ENCODE measurements around the gene SPATA2.
A peak's percentile ranks its signal among the peaks of the same experiment; 100 is the strongest.

Gene SPATA2

DNA sequence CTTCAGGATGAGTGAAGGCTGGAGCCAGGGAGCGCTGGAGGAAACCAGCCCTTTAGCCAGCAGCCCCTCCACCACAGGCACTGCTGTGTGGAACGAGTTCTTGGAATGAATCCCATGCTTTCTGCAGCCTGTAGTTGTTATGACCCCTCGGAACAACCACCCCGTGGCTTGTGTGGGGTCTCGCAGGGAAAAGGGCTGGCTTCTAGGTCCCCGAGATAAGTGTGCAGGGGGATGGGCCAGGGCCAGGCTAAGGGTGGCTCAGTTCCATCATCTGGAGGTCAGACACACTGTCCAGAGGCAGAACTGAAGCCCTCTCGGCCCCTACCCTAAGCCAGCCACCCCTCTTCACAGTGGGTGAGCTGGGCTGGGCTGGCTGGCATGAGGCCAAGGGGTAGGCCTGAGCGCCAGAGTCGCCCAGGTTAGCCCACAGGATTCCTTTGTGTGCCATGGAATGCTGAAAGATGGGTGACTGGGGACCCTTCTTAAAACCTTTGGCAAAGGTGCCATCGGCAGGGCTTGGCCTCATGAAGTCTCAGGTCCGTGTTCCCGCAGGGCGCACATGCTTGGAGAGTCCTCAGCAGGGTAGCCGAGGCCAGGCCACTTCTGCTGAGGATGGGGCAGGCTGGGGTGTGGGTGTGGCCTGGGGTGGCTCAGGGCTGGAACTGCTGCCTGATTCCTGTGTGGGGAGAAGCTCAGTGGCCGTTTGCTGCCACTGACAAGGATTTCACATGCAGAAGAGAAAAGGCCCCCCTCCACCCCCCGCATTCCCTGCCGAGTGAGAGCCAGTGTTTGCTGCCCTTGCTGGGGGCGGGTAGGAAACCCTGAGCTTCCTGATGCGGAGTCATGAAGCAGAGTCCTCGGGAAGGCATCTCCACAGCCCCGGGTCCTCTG, 24.6 kb downstream of the SPATA2 start:
- WGBS, 2 experiments (ENCODE audit: insufficient coverage in 2 of 2): 70 to 77% methylated on average over 11 to 15 of the region's 21 CpGs
- Histone ChIP-seq H3K4me3 (ENCODE audit: extremely low read depth, insufficient read depth, low read length, poor library complexity, severe bottlenecking) (no peak overlapping the region), H3K4me1 (ENCODE audit: control insufficient read depth, insufficient read depth, low read length, poor library complexity, severe bottlenecking) (peaks cover 29% of the 10 kb centered on the region), H3K27ac (ENCODE audit: low read depth, low read length, severe bottlenecking) (no peak overlapping the region), H3K9me3 (ENCODE audit: control insufficient read depth, low read length) (no peaks in the 10 kb centered on the region), H3K36me3 (ENCODE audit: control insufficient read depth, insufficient read depth, low read length) (peaks cover 3% of the 10 kb centered on the region)

DNA sequence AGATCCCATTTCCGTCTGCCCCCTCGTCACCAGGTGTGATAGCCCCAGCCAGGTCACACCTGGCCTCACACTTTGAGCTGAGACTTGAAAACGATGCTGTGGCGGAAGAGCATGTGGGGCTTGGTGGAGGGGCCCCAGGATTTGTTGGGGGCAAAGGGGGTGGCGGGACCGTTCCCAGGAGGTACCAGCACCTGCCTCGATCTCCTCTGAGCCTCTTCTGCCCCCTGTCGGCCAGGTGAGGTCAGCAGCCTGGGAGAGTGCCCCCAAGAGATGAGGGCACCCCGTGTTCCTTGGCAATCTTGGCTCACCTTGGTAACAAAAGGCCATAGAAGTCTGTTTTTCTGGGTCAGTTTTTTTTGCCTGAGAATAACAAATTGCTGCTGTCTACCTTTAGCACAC, 25.4 kb downstream of the SPATA2 start:
- H3K36me3 ChIP-seq (ENCODE audit: control insufficient read depth, insufficient read depth, low read length): peaks cover 11% of the 10 kb centered on the region
- 81 to 96% methylated on average over 7 to 9 of the region's 9 CpGs for WGBS, 2 experiments (ENCODE audit: insufficient coverage in 2 of 2)
- H3K4me3 ChIP-seq (ENCODE audit: extremely low read depth, insufficient read depth, low read length, poor library complexity, severe bottlenecking): no peak overlapping the region
- H3K4me1 ChIP-seq (ENCODE audit: control insufficient read depth, insufficient read depth, low read length, poor library complexity, severe bottlenecking): peaks cover 29% of the 10 kb centered on the region
- H3K27ac ChIP-seq (ENCODE audit: low read depth, low read length, severe bottlenecking): no peak overlapping the region
- no peaks in the 10 kb centered on the region for H3K9me3 ChIP-seq (ENCODE audit: control insufficient read depth, low read length)

DNA sequence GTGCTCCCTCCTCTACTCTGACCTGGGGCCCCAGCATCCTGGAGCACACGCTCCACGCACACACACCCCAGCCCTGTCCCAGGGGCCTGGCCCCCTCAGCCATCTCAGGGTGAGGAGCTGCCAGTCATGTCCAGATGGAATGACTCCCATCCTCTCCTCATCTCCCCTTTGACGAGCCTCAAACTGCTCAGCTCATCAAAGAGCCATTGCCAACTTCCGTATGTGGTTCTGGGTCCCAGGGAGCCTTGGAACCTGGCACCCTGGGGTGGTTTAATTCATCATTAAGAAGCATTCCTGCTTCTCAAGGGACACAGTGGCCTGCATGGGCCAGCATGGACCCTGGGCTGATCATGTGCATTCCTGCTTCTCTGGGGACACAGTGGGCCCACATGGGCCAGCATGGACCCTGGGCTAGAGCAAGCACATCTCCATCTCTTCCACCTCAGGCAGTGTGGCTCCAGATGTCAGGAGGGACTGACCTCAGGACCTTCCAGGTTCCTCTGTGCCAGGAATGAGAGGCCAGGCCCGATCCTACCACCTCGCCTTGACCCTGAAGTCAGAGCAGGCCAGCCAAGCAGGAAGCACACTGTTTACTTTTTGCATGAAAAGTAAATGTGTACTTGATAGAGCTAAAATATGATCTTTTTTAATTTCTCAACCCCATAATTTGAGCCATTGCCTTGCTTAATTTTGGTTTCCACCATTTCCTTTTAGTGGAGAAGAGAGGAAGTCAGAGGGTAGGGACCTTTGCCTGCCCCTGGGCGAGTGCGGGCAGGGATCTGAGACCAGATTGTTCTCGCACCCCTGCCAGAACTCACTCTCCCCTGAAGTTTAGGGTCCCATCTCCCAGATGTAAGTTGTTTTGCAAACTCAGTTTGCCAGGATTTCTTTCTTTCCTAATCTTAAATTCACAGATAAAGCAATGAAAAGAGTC, 26.1 kb downstream of the SPATA2 start:
- Histone ChIP-seq H3K36me3 (ENCODE audit: control insufficient read depth, insufficient read depth, low read length) (peaks cover 17% of the 10 kb centered on the region), H3K4me3 (ENCODE audit: extremely low read depth, insufficient read depth, low read length, poor library complexity, severe bottlenecking) (no peak overlapping the region), H3K27ac (ENCODE audit: low read depth, low read length, severe bottlenecking) (no peak overlapping the region), H3K9me3 (ENCODE audit: control insufficient read depth, low read length) (no peaks in the 10 kb centered on the region), H3K4me1 (ENCODE audit: control insufficient read depth, insufficient read depth, low read length, poor library complexity, severe bottlenecking) (peaks cover 29% of the 10 kb centered on the region)
- WGBS, 2 experiments (ENCODE audit: insufficient coverage in 2 of 2): 92 to 94% methylated on average over 7 to 9 of the region's 9 CpGs

DNA sequence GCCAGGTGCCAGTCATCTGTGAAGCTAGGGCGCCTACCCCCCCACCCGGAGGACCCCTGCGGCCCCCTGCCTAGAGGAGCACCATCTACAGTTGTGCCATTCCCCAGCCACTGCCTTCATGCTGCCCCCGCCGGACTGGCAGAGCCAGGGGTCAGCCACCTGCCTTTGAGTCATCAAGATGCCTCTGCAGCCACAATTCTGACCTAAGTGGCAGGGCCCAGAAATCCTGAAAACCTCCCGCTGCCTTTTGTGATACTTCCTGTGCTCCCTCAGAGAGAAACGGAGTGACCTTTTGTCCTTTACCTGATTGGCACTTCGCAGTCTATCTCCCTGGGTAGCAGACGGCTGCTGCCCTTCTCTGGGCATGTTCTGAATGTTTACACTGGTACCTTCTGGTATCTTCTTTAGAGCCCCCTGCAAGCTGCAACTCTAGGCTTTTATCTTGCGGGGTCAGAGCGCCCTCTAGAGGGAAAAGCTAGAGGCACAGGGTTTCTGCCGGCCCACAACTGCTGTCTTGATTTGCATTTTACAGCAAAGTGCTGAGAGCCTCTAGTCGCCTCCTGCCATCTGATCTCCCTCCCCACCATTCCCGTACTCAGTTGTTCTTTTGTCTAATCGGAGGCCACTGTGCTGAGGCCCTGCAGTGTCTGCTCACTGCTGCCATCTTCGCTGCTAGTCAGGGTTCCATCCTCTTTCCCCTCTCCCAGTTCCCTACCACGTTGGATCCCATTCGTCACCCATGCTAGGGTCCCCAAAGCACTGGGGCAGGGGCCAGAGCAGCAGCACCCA, 26.9 kb downstream of the SPATA2 start:
- H3K36me3 ChIP-seq (ENCODE audit: control insufficient read depth, insufficient read depth, low read length): peaks cover 26% of the 10 kb centered on the region
- H3K27ac ChIP-seq (ENCODE audit: low read depth, low read length, severe bottlenecking): no peak overlapping the region
- H3K4me1 ChIP-seq (ENCODE audit: control insufficient read depth, insufficient read depth, low read length, poor library complexity, severe bottlenecking): peaks cover 26% of the 10 kb centered on the region
- 43 to 47% methylated on average over 17 to 18 of the region's 18 CpGs for WGBS, 2 experiments (ENCODE audit: insufficient coverage in 2 of 2)
- no peak overlapping the region for H3K4me3 ChIP-seq (ENCODE audit: extremely low read depth, insufficient read depth, low read length, poor library complexity, severe bottlenecking)
- H3K9me3 ChIP-seq (ENCODE audit: control insufficient read depth, low read length): no peaks in the 10 kb centered on the region

DNA sequence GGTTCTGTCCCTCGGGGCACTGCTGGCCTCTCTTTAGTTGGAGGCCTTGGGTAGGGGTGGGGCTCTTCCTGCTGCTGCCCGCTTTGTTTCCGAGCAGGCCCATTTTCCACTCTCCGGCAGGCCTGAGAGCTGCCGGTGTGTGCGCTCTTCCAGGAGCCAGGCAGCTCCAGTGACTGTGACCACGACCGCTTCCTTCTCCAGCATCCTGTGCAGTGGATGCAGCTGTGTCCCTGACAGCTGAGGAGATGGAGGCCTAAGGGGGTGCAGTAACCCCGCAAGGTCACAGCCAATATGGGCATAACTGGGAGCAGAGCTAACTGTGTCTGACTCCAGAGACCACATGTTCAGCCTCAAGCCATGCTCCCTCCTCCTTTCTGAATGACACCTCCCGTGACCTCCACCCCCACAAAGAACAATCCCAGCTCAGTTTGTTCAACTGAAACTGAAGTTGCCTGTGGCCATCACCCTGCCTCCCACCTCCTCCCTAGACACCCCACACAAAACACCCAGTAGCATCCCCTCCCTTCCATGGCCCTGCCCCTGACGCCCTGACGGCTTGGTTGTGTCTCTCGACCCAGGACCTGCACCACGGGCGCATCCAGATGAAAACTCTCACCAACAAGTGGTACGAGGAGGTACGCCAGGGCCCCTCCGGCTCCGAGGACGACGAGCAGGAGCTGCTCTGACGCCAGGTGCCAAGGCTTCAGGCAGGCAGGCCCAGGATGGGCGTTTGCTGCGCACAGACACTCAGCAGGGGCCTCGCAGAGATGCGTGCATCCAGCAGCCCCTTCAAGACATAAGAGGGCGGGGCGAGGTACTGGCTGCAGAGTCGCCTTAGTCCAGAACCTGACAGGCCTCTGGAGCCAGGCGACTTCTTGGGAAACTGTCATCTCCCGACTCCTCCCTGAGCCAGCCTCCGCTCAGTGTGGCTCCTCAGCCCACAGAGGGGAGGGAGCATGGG, 27.8 kb downstream of the SPATA2 start:
- WGBS, 2 experiments (ENCODE audit: insufficient coverage in 2 of 2): 91 to 93% methylated on average over 26 to 28 of the region's 32 CpGs

DNA sequence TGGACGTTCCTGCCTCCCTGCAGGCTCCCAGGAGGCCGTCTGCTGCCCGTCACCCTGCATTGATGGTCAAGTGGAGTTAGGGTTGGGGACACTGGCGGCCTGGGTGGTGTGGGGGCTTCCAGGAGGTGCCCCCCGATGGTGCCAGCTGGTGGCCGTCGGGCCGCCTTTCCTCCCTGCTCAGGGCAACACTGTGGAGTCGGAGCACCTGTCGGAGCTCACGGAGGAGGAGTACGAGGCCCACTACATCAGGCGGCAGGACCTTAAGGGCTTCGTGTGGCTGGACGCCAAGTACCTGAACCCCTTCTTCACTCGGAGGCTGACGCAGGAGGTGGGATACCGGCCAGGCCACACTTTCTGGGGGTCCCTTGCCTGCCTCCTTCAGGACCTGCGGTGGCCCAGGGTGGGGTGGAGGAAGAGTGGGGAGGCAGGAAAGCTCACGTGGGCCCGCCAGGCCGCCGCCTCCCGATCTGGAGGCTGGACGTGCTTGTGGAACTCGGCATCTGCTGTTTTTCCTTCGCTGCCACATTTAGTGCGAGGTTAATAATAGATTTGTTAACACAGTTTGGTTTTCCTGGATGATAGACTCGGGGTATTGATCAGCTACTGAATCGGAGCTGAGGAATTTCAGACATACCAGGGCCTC, 28.6 kb downstream of the SPATA2 start:
- H3K36me3 ChIP-seq (ENCODE audit: control insufficient read depth, insufficient read depth, low read length): peaks cover 33% of the 10 kb centered on the region
- WGBS, 2 experiments (ENCODE audit: insufficient coverage in 2 of 2): 95% methylated on average over 19 to 26 of the region's 30 CpGs
- no peak overlapping the region for H3K4me3 ChIP-seq (ENCODE audit: extremely low read depth, insufficient read depth, low read length, poor library complexity, severe bottlenecking)
- peaks cover 18% of the 10 kb centered on the region for H3K4me1 ChIP-seq (ENCODE audit: control insufficient read depth, insufficient read depth, low read length, poor library complexity, severe bottlenecking)
- H3K9me3 ChIP-seq (ENCODE audit: control insufficient read depth, low read length): no peaks in the 10 kb centered on the region
- no peak overlapping the region for H3K27ac ChIP-seq (ENCODE audit: low read depth, low read length, severe bottlenecking)

More for the DNA sequence above, 27.8 kb downstream of the SPATA2 start:
- H3K27ac ChIP-seq (ENCODE audit: low read depth, low read length, severe bottlenecking): peak overlapping the region; percentile 4
- H3K9me3 ChIP-seq (ENCODE audit: control insufficient read depth, low read length): no peaks in the 10 kb centered on the region
- peaks cover 30% of the 10 kb centered on the region for H3K36me3 ChIP-seq (ENCODE audit: control insufficient read depth, insufficient read depth, low read length)
- H3K4me3 ChIP-seq (ENCODE audit: extremely low read depth, insufficient read depth, low read length, poor library complexity, severe bottlenecking): no peak overlapping the region
- H3K4me1 ChIP-seq (ENCODE audit: control insufficient read depth, insufficient read depth, low read length, poor library complexity, severe bottlenecking): peaks cover 21% of the 10 kb centered on the region

DNA sequence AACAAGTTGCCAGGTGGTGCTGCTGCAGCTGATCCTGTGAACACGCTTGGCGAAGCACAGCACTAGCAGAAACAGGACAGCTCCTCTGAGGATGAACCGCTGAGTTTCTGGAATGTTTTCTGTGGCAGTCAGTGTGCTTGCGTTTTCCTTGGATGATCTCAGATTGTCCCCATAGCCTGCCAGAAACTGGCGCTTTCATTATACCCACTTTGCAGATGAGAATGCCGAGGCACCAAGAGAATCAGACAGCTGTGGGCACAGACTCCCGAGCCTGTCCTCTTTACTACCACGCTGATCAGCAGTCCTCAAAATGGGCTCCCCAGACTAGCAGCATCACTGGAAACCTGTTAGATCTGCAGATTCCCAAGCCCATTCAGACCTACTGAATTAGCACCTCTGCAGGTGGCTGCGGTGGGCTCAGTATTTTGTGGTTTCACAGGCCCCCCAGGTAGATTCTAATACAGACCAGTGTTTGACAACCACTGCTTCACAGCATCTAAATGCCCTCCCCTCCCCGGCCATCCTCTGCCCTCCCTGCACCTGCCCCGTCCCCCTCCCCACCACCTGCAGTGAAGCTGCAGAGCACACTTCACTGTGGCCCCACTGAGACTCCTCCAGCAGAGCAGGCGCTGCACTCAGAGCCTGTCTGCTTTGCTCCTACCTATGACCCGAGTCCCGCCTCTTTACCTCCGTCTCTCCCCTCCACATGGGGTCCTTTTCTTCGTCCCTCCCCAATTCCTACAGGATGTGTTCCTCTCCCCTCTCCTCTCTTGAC, 29.6 kb downstream of the SPATA2 start:
- peaks cover 37% of the 10 kb centered on the region for H3K36me3 ChIP-seq (ENCODE audit: control insufficient read depth, insufficient read depth, low read length)
- no peak overlapping the region for H3K4me3 ChIP-seq (ENCODE audit: extremely low read depth, insufficient read depth, low read length, poor library complexity, severe bottlenecking)
- no peaks in the 10 kb centered on the region for H3K9me3 ChIP-seq (ENCODE audit: control insufficient read depth, low read length)
- WGBS, 2 experiments (ENCODE audit: insufficient coverage in 2 of 2): 79 to 90% methylated on average over 14 to 16 of the region's 16 CpGs
- H3K27ac ChIP-seq (ENCODE audit: low read depth, low read length, severe bottlenecking): no peak overlapping the region
- H3K4me1 ChIP-seq (ENCODE audit: control insufficient read depth, insufficient read depth, low read length, poor library complexity, severe bottlenecking): peaks cover 9% of the 10 kb centered on the region

DNA sequence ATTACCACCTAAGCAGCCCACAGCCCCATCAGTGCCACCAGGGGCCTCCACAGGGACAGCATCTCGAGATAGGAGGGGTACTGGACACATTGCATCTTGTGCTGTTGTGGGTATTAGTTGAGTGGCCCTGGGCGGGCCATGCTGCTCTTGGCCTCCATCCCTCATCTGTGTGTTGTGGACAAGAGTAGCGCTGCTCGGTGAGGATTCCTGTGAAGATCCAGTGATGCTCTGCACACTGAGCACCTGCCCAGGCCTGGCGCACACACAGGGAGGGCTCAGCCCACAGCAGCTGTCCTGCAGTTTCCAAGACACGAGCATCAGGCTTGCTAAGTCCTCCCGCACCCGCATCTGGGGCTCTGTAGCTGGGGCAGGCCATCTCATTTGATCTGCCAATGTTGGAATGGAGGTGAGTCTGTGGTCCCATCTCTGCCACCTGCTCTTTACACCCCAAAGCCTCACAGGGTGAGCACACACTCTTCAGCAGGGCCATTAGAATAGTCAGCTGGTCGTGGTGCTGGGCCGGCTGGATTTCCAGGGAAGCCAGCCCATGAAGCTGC, 32.0 kb downstream of the SPATA2 start:
- no peaks in the 10 kb centered on the region for H3K9me3 ChIP-seq (ENCODE audit: control insufficient read depth, low read length)
- 94 to 98% methylated on average over 8 to 9 of the region's 10 CpGs for WGBS, 2 experiments (ENCODE audit: insufficient coverage in 2 of 2)
- H3K4me3 ChIP-seq (ENCODE audit: extremely low read depth, insufficient read depth, low read length, poor library complexity, severe bottlenecking): no peak overlapping the region
- peaks cover 9% of the 10 kb centered on the region for H3K4me1 ChIP-seq (ENCODE audit: control insufficient read depth, insufficient read depth, low read length, poor library complexity, severe bottlenecking)
- peaks cover 49% of the 10 kb centered on the region for H3K36me3 ChIP-seq (ENCODE audit: control insufficient read depth, insufficient read depth, low read length)
- no peak overlapping the region for H3K27ac ChIP-seq (ENCODE audit: low read depth, low read length, severe bottlenecking)
